Measurements from ENCODE around the gene TIMMDC1. TPM values are rescaled to one million over a fixed set of nuclear protein-coding genes. Genes with fewer than 3 reads are reported as not detected.

Gene TIMMDC1
- total and polyA plus RNA-seq, 2 of the 13 experiments (the other 11 are each of a cell fraction or from before 2014, with no cell fraction given), result 50.0 to 77.8 TPM

GRCh38 chr3:119498186-119499011 lies at the start of gene TIMMDC1 (continued):
- no peak for TF ChIP-seq TIGD3 (CRISPR knock-in tag; IDR thresholded peaks at IDR 0.05; ENCODE audit: borderline replicate concordance)
- peak; percentile 27; the same call in 1 of the 2 replicates for TF ChIP-seq ARNTL (CRISPR knock-in tag; IDR thresholded peaks at IDR 0.05)
- 0 out of 4 replicates have a peak, but pooled peaks of 1 of the 2 experiments have one; percentile 38 for TF ChIP-seq EP300 (IDR thresholded peaks at IDR 0.05; ENCODE audit: low read depth in 2 of 2, low read length in 2 of 2)
- no peak; the same call in 1 of the 2 replicates for TF ChIP-seq EP300 (CRISPR knock-in tag; IDR thresholded peaks at IDR 0.05; ENCODE audit: borderline replicate concordance)
- peak; percentile 61; the same call in 1 of the 2 replicates for TF ChIP-seq MEF2D (CRISPR knock-in tag; IDR thresholded peaks at IDR 0.05)
- TF ChIP-seq HMGXB3 (CRISPR knock-in tag; IDR thresholded peaks at IDR 0.05; ENCODE audit: borderline replicate concordance), result peak; percentile 75
- TF ChIP-seq SP1 (IDR thresholded peaks at IDR 0.05), result no peak
- peak; percentile 84 for TF ChIP-seq SP1 (CRISPR knock-in tag; IDR thresholded peaks at IDR 0.05)
- TF ChIP-seq PAWR (CRISPR knock-in tag; IDR thresholded peaks at IDR 0.05; ENCODE audit: borderline replicate concordance), result no peak
- peak; percentile 85 for TF ChIP-seq TBX2 (CRISPR knock-in tag; IDR thresholded peaks at IDR 0.05; ENCODE audit: borderline replicate concordance)
- no peak for TF ChIP-seq CENPX (CRISPR knock-in tag; IDR thresholded peaks at IDR 0.05)
- TF ChIP-seq CEBPZ (IDR thresholded peaks at IDR 0.05; ENCODE audit: low read length), result no peak
- TF ChIP-seq ZNF280D (CRISPR knock-in tag; IDR thresholded peaks at IDR 0.05), result no peak; the same call in 1 of the 2 replicates
- 0 out of 2 replicates have a peak, but pooled peaks have one; percentile 19 for TF ChIP-seq HMG20B (CRISPR knock-in tag; conservative IDR thresholded peaks at IDR 0.05)
- TF ChIP-seq ZNF569 (CRISPR knock-in tag; IDR thresholded peaks at IDR 0.05; ENCODE audit: borderline replicate concordance), result no peak
- no peak for TF ChIP-seq GATA4 (IDR thresholded peaks at IDR 0.05; ENCODE audit: borderline replicate concordance, low read depth)

Measured in HepG2 (cell line).